ENCODE results near the gene IQCE. TPM values are rescaled to one million over a fixed set of nuclear protein-coding genes. Genes with fewer than 3 reads are reported as not detected.
"Not testable (repeated sequence)": the region's sequence is repeated elsewhere in the genome, so short reads cannot be mapped to it uniquely, and the experiment has no call there.

Gene IQCE
- total RNA-seq, 1 experiment from 2014 or later = 16.7 TPM

- no peak for DNase-seq (ENCODE audit: unreplicated experiment)
- no peak overlapping the region for H3K4me3 Mint-ChIP-seq (ENCODE audit: unreplicated experiment)
- intact Hi-C loops (cut with micrococcal nuclease) = no loop called here
- no TSS peak for BruUV-seq (replicated peaks)
- H3K9me3 Mint-ChIP-seq (ENCODE audit: unreplicated experiment) = no peaks in the 10 kb centered on the region
- no peak for TF ChIP-seq CTCF (IDR thresholded peaks at IDR 0.05; ENCODE audit: unreplicated experiment)
- peak overlapping the region; percentile 65 for H3K27ac Mint-ChIP-seq (ENCODE audit: low read depth, unreplicated experiment)
- ChIA-PET POLR2A (interaction anchor here (0.6 kb wide), 1 partner anchor 101 kb away, joined by 3 read pairs; no protein-coding TSS in a partner anchor), CTCF (interaction anchor here (0.6 kb wide), 1 partner anchor 494 kb away, joined by 3 read pairs; no protein-coding TSS in a partner anchor)
- H3K36me3 Mint-ChIP-seq (ENCODE audit: insufficient read depth, unreplicated experiment) = peaks cover 14% of the 10 kb centered on the region
- H3K4me1 Mint-ChIP-seq (ENCODE audit: insufficient read depth, unreplicated experiment) = peaks cover 9% of the 10 kb centered on the region
- H3K27me3 Mint-ChIP-seq (ENCODE audit: insufficient read depth, unreplicated experiment) = no peaks in the 10 kb centered on the region
Measured at GRCh38 chr7:2607122-2607922, 48.5 kb downstream of the IQCE start.

DNA sequence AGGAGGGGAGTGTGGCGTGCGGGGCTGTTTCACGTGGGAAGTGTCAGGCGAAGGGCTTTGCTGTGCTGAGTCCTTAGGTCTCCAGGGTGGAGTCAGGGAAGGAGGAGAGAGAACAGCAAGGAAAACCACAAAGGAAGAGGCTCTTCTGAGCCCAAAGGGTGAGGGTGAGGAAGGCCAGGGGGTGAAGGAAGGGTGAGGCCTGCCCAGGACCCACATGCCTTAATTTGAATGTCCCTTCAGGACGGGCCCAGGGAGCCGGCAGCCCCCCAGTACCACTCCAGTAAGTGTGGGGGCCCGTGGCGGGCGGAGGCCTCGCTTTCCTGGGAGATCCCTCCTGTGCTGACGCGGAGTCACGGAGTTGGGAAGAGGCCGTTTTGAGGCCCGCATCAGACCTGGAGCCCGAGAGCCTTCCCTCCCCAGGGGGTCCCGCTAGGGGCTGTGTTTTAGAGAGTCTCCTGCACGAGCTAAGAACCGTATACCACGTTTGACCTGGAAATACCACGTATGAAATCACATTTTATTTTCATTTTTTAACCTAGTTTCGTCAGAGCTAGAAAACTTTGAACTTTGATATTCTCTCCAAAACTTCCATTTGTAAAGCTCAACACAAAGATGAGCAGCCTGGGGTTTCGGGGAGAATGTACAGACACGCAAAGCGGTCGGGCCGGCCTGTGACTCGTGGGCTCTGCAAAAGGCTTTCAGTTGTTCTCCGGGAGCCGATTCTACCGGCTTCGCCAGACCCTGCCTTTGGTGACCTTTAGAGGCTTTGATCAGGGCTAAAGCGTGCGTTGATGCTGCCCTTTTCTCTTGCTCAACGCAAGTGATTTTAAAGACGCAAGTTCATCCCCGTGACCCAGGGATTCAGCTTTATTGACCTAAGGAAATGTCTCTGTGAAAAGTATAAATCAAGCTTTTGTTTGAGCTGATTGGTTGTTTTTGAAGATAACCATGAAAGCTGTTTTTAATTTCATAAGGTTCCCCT is 49.4 kb downstream of the IQCE start:
- DNase-seq (ENCODE audit: unreplicated experiment) = no peak
- POLR2A ChIA-PET = interaction anchor here (0.7 kb wide), 1 partner anchor 42 kb away, joined by 4 read pairs; no protein-coding TSS in a partner anchor
- BruUV-seq (replicated peaks) = no TSS peak
- Mint-ChIP-seq H3K4me1 (ENCODE audit: insufficient read depth, unreplicated experiment) (no peaks in the 10 kb centered on the region), H3K27ac (ENCODE audit: low read depth, unreplicated experiment) (peak overlapping the region; percentile 65), H3K4me3 (ENCODE audit: unreplicated experiment) (no peak overlapping the region), H3K27me3 (ENCODE audit: insufficient read depth, unreplicated experiment) (no peaks in the 10 kb centered on the region), H3K9me3 (ENCODE audit: unreplicated experiment) (no peaks in the 10 kb centered on the region), H3K36me3 (ENCODE audit: insufficient read depth, unreplicated experiment) (peaks cover 11% of the 10 kb centered on the region)
- no peak for TF ChIP-seq CTCF (IDR thresholded peaks at IDR 0.05; ENCODE audit: unreplicated experiment)
- intact Hi-C loops (cut with micrococcal nuclease) = no loop called here
- CTCF ChIA-PET = interaction anchor here (0.6 to 0.7 kb wide), 2 partner anchors 37 to 45 kb away, joined by 4 read pairs; no protein-coding TSS in a partner anchor

- intact Hi-C loops (cut with micrococcal nuclease) = no loop called here
- DNase-seq (ENCODE audit: unreplicated experiment) = peak; percentile 38
- H3K4me1 Mint-ChIP-seq (ENCODE audit: insufficient read depth, unreplicated experiment) = peaks cover 1% of the 10 kb centered on the region
- ChIA-PET POLR2A (interaction anchor here (0.7 kb wide), 1 partner anchor 43 kb away, joined by 4 read pairs; no protein-coding TSS in a partner anchor), CTCF (no interaction called here)
- H3K4me3 Mint-ChIP-seq (ENCODE audit: unreplicated experiment) = no peak overlapping the region
- no peaks in the 10 kb centered on the region for H3K27me3 Mint-ChIP-seq (ENCODE audit: insufficient read depth, unreplicated experiment)
- H3K9me3 Mint-ChIP-seq (ENCODE audit: unreplicated experiment) = no peaks in the 10 kb centered on the region
- no peak for TF ChIP-seq CTCF (IDR thresholded peaks at IDR 0.05; ENCODE audit: unreplicated experiment)
- no peak overlapping the region for H3K27ac Mint-ChIP-seq (ENCODE audit: low read depth, unreplicated experiment)
- no TSS peak for BruUV-seq (replicated peaks)
- H3K36me3 Mint-ChIP-seq (ENCODE audit: insufficient read depth, unreplicated experiment) = peaks cover 9% of the 10 kb centered on the region
Measured at GRCh38 chr7:2608921-2609411, 50.2 kb downstream of the IQCE start.

GRCh38 chr7:2609646-2610045 is 50.9 kb downstream of the IQCE start:
- intact Hi-C loops (cut with micrococcal nuclease); H3K27me3 Mint-ChIP-seq (ENCODE audit: insufficient read depth, unreplicated experiment); POLR2A ChIA-PET; BruUV-seq (replicated peaks); H3K36me3 Mint-ChIP-seq (ENCODE audit: insufficient read depth, unreplicated experiment); H3K27ac Mint-ChIP-seq (ENCODE audit: low read depth, unreplicated experiment); H3K4me1 Mint-ChIP-seq (ENCODE audit: insufficient read depth, unreplicated experiment); H3K9me3 Mint-ChIP-seq (ENCODE audit: unreplicated experiment); DNase-seq (ENCODE audit: unreplicated experiment); H3K4me3 Mint-ChIP-seq (ENCODE audit: unreplicated experiment); CTCF ChIA-PET: not testable (repeated sequence)
